Colonic mucosa (tissue), 4 donors: ENCODE measurements around the gene NCAM2. TPM values are rescaled to one million over a fixed set of nuclear protein-coding genes. Genes with fewer than 3 reads are reported as not detected.
"Not testable (repeated sequence)": the region's sequence is repeated elsewhere in the genome, so short reads cannot be mapped to it uniquely, and the experiment has no call there.

Experiments
- DNase-seq: peaks from one replicate; pipeline ENCODE4 v3.0.0-alpha.2; 2020
- H3K27ac ChIP-seq: fragments of 200-600 bp; one replicate; pipeline ENCODE4 v1.8.0; 2021
- H3K27me3 ChIP-seq: fragments of 200-600 bp; one replicate; pipeline ENCODE4 v1.8.0; 2021
- H3K36me3 ChIP-seq: fragments of 200-600 bp; one replicate; pipeline ENCODE4 v1.8.0; 2021
- H3K4me1 ChIP-seq: fragments of 200-600 bp; one replicate; pipeline ENCODE4 v1.8.0; 2021; ENCODE audit warnings: mild to moderate bottlenecking
- H3K4me3 ChIP-seq: fragments of 200-600 bp; one replicate; pipeline ENCODE4 v1.8.0; 2021
- H3K9ac ChIP-seq, 2 donors: one replicate each; pipeline ENCODE4 v1.7.0; 2013; ENCODE audit warnings: control low read depth in 2 of 2, low read depth in 2 of 2, low read length in 2 of 2
- H3K9me3 ChIP-seq: fragments of 200-600 bp; one replicate; pipeline ENCODE4 v1.8.0; 2021
- intact Hi-C: fragments of 100-400 bp; cut with DNase I; formaldehyde crosslinking; loops from one replicate; pipeline ENCODE4 v1.14.1; 2022
- total RNA-seq, 2 donors: library from RNA; stranded (reverse); fragmentation: NEBNext Ultra II Directional in 1 of 2; extraction: Animal tissue kit (Norgen Biotek cat#: 25700) in 1 of 2; gene quantifications; one replicate each; pipeline ENCODE4 v1.2.1, GENCODE V29; 2021
- TF ChIP-seq, protein P1 (sequence below): fragments of 200-600 bp; IDR thresholded peaks from one replicate; pipeline ENCODE4 v1.8.0; 2022; ENCODE audit warnings: antibody characterized with exemption, mild to moderate bottlenecking
- donor health status: healthy.
- donor health status: DM: no; HTN: no; CAD: no.
- donor health status: DM: no; HTN: no; CAD: no.

NCAM2 gene
- total RNA-seq, 2 donors from 2014 or later = 0.52 to 2.8 TPM

DNA sequence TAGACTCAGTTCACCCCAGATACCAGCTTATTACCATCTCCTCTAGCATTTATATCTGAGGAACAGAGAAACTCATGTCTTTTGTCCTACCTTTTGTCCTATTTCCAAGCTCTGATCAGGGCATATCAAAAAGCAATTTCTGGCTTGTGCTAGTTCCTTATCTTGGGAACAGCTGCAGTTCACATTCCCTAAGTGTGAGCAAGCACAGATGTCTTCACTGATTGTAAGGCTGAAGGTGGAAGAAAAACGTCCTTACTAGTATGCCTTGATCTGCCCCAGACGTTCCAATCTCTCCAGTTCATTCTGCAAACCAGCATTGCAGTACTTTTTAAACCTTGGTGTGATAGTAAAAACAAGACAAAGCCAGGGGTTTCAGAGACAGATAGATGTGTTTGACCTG, 139.8 kb downstream of the NCAM2 start:
- H3K9me3 ChIP-seq = no peaks in the 10 kb centered on the region
- no peak overlapping the region for H3K27ac ChIP-seq
- no peaks in the 10 kb centered on the region for H3K4me1 ChIP-seq
- TF ChIP-seq, protein P1, sequence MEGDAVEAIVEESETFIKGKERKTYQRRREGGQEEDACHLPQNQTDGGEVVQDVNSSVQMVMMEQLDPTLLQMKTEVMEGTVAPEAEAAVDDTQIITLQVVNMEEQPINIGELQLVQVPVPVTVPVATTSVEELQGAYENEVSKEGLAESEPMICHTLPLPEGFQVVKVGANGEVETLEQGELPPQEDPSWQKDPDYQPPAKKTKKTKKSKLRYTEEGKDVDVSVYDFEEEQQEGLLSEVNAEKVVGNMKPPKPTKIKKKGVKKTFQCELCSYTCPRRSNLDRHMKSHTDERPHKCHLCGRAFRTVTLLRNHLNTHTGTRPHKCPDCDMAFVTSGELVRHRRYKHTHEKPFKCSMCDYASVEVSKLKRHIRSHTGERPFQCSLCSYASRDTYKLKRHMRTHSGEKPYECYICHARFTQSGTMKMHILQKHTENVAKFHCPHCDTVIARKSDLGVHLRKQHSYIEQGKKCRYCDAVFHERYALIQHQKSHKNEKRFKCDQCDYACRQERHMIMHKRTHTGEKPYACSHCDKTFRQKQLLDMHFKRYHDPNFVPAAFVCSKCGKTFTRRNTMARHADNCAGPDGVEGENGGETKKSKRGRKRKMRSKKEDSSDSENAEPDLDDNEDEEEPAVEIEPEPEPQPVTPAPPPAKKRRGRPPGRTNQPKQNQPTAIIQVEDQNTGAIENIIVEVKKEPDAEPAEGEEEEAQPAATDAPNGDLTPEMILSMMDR = no peak
- no peak overlapping the region for H3K9ac ChIP-seq
- DNase-seq = no peak
- intact Hi-C loops = no loop called here
- H3K27me3 ChIP-seq = no peaks in the 10 kb centered on the region
- no peaks in the 10 kb centered on the region for H3K36me3 ChIP-seq
- no peak overlapping the region for H3K4me3 ChIP-seq

DNA sequence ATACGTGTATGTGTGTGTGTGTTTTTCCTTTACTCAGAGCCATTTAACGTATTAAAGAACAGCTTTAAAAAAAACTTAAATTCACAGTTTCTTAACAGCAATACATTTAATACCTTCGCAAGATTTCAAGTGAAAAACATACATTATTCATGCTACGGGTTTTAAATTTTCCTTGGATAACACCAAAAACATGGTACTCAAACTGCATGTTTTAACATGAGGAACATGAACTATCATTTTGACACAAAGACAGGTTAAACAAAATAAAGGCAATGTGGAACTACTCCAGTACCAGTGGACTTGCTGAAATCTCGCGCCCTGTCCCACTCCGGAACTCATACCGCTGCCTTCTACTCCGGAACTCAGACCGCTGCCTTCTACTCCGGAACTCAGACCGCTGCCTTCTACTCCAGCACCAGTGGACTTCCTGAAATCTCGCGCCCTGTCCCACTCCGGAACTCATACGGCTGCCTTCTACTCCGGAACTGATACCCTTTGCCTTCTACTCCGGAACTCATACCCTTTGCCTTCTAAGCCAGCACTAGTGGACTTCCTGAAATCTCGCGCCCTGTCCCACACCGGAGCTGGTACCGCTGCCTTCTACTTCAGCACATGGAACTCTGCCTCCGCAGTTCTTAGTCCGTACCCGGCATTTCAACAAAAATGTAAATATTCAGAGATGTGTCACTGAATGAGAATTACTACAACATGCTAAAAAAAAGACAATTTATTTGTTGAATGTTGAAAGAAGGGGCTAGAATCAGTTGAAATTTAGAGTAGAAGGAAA, 148.6 kb downstream of the NCAM2 start:
- H3K9ac ChIP-seq = no peak overlapping the region
- no peaks in the 10 kb centered on the region for H3K27me3 ChIP-seq
- H3K4me1 ChIP-seq = no peaks in the 10 kb centered on the region
- DNase-seq = no peak
- no peaks in the 10 kb centered on the region for H3K36me3 ChIP-seq
- H3K27ac ChIP-seq = no peak overlapping the region
- intact Hi-C loops = no loop called here
- H3K9me3 ChIP-seq = no peaks in the 10 kb centered on the region
- H3K4me3 ChIP-seq = no peak overlapping the region
- TF ChIP-seq, protein P1 = no peak

DNA sequence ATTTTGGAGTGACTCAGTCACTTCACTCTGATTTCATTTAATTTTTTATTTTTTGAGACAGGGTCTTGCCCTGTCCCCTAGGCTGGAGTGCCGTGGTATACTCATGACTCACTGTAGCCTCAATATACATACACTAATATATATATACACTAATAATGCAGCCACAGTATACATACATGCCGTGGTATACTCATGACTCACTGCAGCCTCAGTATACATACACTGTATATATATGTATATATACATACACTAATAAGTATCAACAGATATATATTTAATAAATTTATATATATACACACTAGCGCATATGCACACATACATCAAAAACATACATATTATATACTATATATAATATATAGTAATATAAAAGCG, 149.2 kb downstream of the NCAM2 start:
- Histone ChIP-seq H3K27ac (no peak overlapping the region), H3K4me3 (no peak overlapping the region), H3K9ac (no peak overlapping the region), H3K27me3 (no peaks in the 10 kb centered on the region), H3K36me3 (no peaks in the 10 kb centered on the region), H3K9me3 (no peaks in the 10 kb centered on the region), H3K4me1 (no peaks in the 10 kb centered on the region)
- TF ChIP-seq, protein P1 = no peak
- intact Hi-C loops = no loop called here
- no peak for DNase-seq

DNA sequence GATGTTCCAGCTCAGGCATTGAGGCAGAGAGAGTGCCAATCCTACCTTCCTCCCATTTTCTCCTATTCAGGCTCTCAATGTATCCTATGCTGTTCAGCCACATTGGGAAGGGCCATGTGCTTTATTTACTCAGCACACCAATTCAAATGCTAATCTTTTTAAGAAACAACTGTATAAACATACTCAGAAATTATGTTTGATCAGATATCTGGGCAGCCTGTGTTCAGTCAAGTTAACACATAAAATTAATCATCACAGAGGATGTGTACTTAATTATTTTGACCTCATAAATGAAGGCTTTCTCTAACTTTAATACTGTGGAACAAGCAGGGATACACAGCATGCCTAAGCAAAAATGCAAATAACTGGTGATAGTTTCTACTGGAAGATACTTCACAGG, 149.8 kb downstream of the NCAM2 start:
- H3K4me3 ChIP-seq = no peak overlapping the region
- H3K9me3 ChIP-seq = no peaks in the 10 kb centered on the region
- no peak for DNase-seq
- H3K9ac ChIP-seq = no peak overlapping the region
- intact Hi-C loops = no loop called here
- no peaks in the 10 kb centered on the region for H3K27me3 ChIP-seq
- no peaks in the 10 kb centered on the region for H3K36me3 ChIP-seq
- no peaks in the 10 kb centered on the region for H3K4me1 ChIP-seq
- H3K27ac ChIP-seq = no peak overlapping the region
- TF ChIP-seq, protein P1 = no peak

DNA sequence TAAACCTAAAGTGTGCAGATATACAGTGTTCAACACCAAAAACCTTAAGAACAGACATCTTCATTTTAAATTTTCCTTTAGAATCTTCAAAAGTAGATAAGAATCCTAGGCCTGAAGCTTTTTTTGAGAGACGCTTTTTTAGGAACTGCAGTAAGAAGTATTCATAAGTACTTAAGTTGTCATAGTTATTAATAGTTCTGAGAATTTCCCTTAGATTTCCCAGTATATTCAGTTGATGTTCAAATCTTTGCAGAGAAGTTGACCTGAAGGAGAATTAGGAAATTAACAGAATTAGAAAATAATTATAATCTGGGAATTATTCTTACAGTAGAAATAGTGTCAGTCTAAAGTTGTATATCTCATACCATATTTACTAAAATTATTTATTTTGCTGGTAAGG, 150.3 kb downstream of the NCAM2 start:
- TF ChIP-seq, protein P1 = no peak
- intact Hi-C loops = no loop called here
- Histone ChIP-seq H3K27ac (no peak overlapping the region), H3K27me3 (no peaks in the 10 kb centered on the region), H3K9ac (no peak overlapping the region), H3K4me1 (no peaks in the 10 kb centered on the region), H3K36me3 (no peaks in the 10 kb centered on the region), H3K4me3 (no peak overlapping the region), H3K9me3 (no peaks in the 10 kb centered on the region)
- DNase-seq = no peak

DNA sequence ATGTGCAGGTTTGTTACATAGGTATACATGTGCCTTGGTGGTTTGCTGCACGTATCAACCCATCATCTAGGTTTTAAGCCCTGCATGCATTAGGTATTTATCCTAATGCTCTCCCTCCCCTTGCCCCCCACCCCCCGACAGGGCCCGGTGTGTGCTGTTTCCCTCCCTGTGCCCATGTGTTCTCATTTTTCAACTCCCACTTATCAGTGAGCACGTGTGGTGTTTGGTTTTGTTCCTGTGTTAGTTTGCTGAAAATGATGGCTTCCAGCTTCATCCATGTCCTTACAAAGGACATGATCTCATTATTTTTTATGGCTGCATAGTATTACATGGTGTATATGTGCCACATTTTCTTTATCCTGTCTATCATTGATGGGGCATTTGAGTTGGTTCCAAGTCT, 151.2 kb downstream of the NCAM2 start:
- H3K27me3 ChIP-seq, H3K9ac ChIP-seq, H3K4me3 ChIP-seq, H3K4me1 ChIP-seq, H3K36me3 ChIP-seq, H3K9me3 ChIP-seq, H3K27ac ChIP-seq, DNase-seq, intact Hi-C loops: not testable (repeated sequence)
